Ovary (tissue), 9 donors: Measurements from ENCODE around the gene TNPO2. TPM values are rescaled to one million over a fixed set of nuclear protein-coding genes. Genes with fewer than 3 reads are reported as not detected.
A peak's percentile ranks its signal among the peaks of the same experiment; 100 is the strongest.

Experiments used
- DNase-seq, 5 donors: peaks; one replicate each; pipeline ENCODE4 v3.0.0-alpha.2; 2019 to 2020
- H3K27ac ChIP-seq, 2 donors: fragments of 200-600 bp; one replicate each; pipeline versions ENCODE4 v1.5.1 to v1.8.0; 2019 to 2022
- H3K27me3 ChIP-seq: fragments of 200-600 bp; one replicate; pipeline ENCODE4 v1.8.0; 2022
- H3K36me3 ChIP-seq: fragments of 200-600 bp; sonication (generic); one replicate; pipeline ENCODE4 v1.5.1; 2019
- H3K4me1 ChIP-seq: one replicate; pipeline ENCODE4 v1.8.1; 2013; ENCODE audit warnings: mild to moderate bottlenecking, moderate library complexity; ENCODE audit not compliant: insufficient read depth
- H3K4me3 ChIP-seq: fragments of 200-600 bp; sonication (generic); one replicate; pipeline ENCODE4 v1.5.1; 2017
- H3K9me3 ChIP-seq, 2 donors: fragments of 200-600 bp in 1 of 2; sonication (generic) in 1 of 2; one replicate each; pipeline versions ENCODE4 v1.5.1 to v1.8.1; 2013 to 2019; ENCODE audit warnings: mild to moderate bottlenecking in 1 of 2, moderate library complexity in 1 of 2
- EP300 ChIP-seq: sonication (generic); formaldehyde crosslinking; IDR thresholded peaks from one replicate; pipeline ENCODE4 v1.6.1; 2017; ENCODE audit warnings: antibody characterized with exemption
- POLR2A ChIP-seq: fragments of 450-650 bp; IDR thresholded peaks from one replicate; pipeline ENCODE4 v1.6.1; 2017; ENCODE audit warnings: antibody characterized with exemption, mild to moderate bottlenecking, moderate library complexity
- WGBS, 3 donors: extraction: QIAGEN DNeasy Blood & Tissue Kit in 1 of 3; methylation state at CpG; one replicate each; pipeline versions ENCODE4 v1.1.5 to v1.1.7; 2013 to 2017; 5-methylcytosine and 5-hydroxymethylcytosine counted together
- intact Hi-C, 4 donors: fragments of 100-400 bp; cut with DNase I; formaldehyde crosslinking; loops; one replicate each; pipeline versions ENCODE4 v1.11.0 to v1.15.1; 2022 to 2023
- polyA plus RNA-seq, 2 donors: library from polyadenylated mRNA; stranded (reverse); fragments of 200-250 nt in 1 of 2; fragments of 350-450 nt in 1 of 2; fragmentation: Illumina TruSeq in 1 of 2; extraction: RNeasy Lipid Tissue Mini Kit (QIAGEN cat#74804) in 1 of 2; gene quantifications; one replicate each; pipeline ENCODE4 v1.2.3, GENCODE V29; 2013 to 2014
- total RNA-seq, 7 donors: library from RNA; depleted of rRNA in 2 of 7; stranded (reverse); fragments of >200 nt in 2 of 7; fragmentation: NEBNext Ultra II Directional in 3 of 7; extraction: Animal tissue kit (Norgen Biotek cat#: 25700) in 3 of 7; gene quantifications; one replicate each; pipeline versions ENCODE4 v1.1.0 to v1.2.4, GENCODE V29; 2016 to 2023
- TF ChIP-seq, protein P1 (sequence below), 3 donors: fragments of 450-650 bp in 2 of 3; fragments of 200-600 bp in 1 of 3; IDR thresholded peaks; one replicate each; pipeline versions ENCODE4 v1.5.1 to v1.8.0; 2016 to 2022; ENCODE audit warnings: antibody characterized with exemption in 3 of 3, mild to moderate bottlenecking in 1 of 3
- donor health status: DM: no; HTN: no; CAD: no; lungs with moderate emphysema.
- donor health status: DM: no; HTN: no; CAD: no.
- donor health status: Bipolar disorder and iron deficiency.
- donor health status: DM: yes; HTN: yes; CAD: no.
- donor health status: DM: no; HTN: no; CAD: no.
- donor health status: DM: yes; HTN: yes; CAD: no.

TNPO2 gene
- total and polyA plus RNA-seq, 9 donors: 41.5 to 109 (median 75.7) TPM

DNA sequence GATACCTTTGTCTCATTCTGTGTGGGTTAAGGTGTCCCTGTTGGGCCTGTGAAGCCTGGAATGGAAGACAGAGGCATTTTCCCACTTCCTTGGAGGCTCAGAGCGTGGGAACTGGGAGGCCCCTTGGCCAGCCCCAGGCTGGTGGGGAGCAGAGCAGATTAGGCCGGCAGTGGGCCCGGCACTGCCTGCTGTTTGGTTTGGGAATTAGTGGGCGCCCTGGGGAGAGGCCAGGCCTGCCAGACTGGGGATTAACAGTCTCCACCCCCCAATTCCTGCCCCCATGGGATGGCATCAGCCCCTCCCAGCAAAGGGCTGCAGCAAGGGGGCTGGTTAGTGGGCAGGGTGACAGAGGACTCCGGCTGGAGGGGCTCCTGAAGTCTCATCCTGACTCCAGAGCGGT, 24.8 kb upstream of the TNPO2 start:
- no peaks in the 10 kb centered on the region for H3K27me3 ChIP-seq
- intact Hi-C loops: no loop called here
- 67 to 84% (median 80%) methylated on average over 6 of the region's 6 CpGs for WGBS, 3 donors

DNA sequence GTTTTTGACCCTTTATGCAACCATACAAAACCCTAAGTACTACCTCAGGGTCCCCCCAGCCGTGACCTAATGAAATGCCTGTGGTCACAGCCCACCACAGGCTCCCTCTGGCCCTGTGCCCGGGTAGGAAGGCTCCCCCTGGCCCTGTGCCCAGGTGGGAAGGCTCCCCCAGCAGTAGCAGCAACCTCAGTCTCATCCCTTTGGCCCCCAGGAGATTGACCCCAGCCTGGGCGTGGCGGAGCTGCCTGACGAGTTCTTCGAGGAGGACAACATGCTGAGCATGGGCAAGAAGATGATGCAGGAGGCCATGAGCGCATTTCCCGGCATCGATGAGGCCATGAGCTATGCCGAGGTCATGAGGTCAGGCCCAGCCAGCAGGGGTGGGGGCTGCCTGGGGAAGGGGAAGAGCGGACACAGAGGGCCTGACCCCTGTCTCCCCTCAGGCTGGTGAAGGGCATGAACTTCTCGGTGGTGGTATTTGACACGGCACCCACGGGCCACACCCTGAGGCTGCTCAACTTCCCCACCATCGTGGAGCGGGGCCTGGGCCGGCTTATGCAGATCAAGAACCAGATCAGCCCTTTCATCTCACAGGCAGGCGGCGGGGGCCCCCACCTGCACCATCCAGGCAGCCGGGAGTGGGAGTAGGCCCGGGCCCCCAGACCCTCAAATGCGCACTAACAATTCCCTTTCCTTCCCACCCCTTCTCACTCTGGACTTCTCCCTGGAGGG, 21.6 kb upstream of the TNPO2 start:
- H3K36me3 ChIP-seq: no peaks in the 10 kb centered on the region

More for the DNA sequence above, 24.8 kb upstream of the TNPO2 start:
- no peaks in the 10 kb centered on the region for H3K36me3 ChIP-seq
- no peak overlapping the region for H3K27ac ChIP-seq
- no peak overlapping the region for H3K4me3 ChIP-seq
- no peak for TF ChIP-seq POLR2A
- no peak for TF ChIP-seq EP300
- TF ChIP-seq, protein P1, sequence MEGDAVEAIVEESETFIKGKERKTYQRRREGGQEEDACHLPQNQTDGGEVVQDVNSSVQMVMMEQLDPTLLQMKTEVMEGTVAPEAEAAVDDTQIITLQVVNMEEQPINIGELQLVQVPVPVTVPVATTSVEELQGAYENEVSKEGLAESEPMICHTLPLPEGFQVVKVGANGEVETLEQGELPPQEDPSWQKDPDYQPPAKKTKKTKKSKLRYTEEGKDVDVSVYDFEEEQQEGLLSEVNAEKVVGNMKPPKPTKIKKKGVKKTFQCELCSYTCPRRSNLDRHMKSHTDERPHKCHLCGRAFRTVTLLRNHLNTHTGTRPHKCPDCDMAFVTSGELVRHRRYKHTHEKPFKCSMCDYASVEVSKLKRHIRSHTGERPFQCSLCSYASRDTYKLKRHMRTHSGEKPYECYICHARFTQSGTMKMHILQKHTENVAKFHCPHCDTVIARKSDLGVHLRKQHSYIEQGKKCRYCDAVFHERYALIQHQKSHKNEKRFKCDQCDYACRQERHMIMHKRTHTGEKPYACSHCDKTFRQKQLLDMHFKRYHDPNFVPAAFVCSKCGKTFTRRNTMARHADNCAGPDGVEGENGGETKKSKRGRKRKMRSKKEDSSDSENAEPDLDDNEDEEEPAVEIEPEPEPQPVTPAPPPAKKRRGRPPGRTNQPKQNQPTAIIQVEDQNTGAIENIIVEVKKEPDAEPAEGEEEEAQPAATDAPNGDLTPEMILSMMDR (IDR thresholded peaks at IDR 0.05): no peak
- DNase-seq: no peak
- H3K9me3 ChIP-seq: peaks cover 0 to 12% of the 10 kb centered on the region in 2 donors
- H3K4me1 ChIP-seq: no peaks in the 10 kb centered on the region

DNA sequence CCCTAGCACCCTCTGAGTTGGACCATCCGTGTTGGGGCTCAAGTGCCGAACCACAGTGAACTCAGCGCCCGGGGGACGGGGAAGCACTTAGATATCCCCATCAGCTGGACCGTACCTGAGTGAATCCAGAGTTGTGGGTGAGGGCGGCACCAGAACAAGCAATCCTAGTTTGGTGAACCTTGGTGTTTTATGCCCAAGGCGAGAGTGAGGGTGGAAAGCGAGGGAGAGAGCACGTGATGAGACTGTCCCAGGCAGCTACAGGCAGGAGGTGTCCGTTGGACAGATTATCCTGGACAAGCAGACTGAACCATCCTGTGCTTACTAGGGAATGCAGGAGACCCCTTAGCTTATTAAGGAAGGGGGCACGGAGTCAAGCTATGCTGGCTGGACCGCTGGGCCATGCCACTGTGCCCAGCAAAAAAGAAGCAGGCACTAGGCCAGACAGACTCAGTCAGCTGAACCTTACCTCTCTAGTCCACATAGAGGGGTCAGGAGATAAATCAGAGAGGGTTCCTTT, 14.2 kb upstream of the TNPO2 start:
- H3K27ac ChIP-seq: no peak overlapping the region
- peaks cover 13% of the 10 kb centered on the region for H3K4me1 ChIP-seq
- TF ChIP-seq, protein P1 (IDR thresholded peaks at IDR 0.05): no peak
- TF ChIP-seq POLR2A (no peak), EP300 (no peak)
- no peaks in the 10 kb centered on the region for H3K27me3 ChIP-seq
- intact Hi-C loops: loop anchor here in 1 of 4 donors (2.0 kb wide), 1 partner anchor 39 kb away; no protein-coding TSS in a partner anchor
- H3K36me3 ChIP-seq: no peaks in the 10 kb centered on the region
- H3K9me3 ChIP-seq: no peaks in the 10 kb centered on the region
- WGBS, 3 donors: 6 to 12% (median 7%) methylated on average over 13 of the region's 13 CpGs
- no peak for DNase-seq
- H3K4me3 ChIP-seq: peak overlapping the region; percentile 87

More for the DNA sequence above, 21.6 kb upstream of the TNPO2 start:
- Histone ChIP-seq H3K27ac (no peak overlapping the region), H3K4me1 (no peaks in the 10 kb centered on the region), H3K4me3 (no peak overlapping the region), H3K27me3 (no peaks in the 10 kb centered on the region), H3K9me3 (peaks cover 0 to 12% of the 10 kb centered on the region in 2 donors)
- TF ChIP-seq, protein P1 (IDR thresholded peaks at IDR 0.05): no peak
- TF ChIP-seq EP300 (no peak), POLR2A (no peak)
- 72 to 79% (median 73%) methylated on average over 22 of the region's 22 CpGs for WGBS, 3 donors
- intact Hi-C loops: no loop called here
- no peak for DNase-seq

DNA sequence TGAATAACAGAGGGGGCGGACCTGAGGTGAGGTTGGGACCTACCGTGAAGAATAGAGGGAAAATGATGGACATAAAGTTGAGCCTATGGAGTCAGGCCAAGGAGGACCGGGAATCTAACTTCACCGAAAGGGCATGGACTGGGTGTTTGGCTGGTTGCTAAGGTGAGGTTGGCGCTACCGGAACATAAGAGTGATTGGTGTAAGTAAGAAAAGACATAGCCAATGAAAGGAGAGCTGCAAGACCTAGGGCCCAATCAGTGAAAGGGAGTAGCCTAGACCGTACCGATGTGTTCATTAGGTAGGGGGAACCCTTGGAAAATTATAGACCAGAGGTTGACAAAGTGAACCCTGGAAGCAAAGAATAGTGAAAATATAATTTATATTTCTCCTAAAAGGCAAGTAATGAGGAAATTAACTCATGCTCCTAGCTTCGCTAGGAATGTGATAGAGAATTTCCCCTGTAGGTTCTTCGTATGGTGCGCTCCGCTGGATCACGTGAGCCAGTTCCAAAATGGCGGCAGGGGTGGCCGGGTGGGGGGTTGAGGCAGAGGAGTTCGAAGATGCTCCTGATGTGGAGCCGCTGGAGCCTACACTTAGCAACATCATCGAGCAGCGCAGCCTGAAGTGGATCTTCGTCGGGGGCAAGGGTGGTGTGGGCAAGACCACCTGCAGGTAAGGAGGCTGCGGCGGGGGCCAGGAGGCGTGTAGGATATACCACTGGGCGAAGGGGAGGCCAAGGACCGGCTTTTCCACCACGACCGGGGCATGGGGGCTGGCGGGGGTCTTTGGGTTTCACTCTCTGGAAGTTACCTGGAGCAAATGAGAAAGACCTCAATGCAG, 13.5 kb upstream of the TNPO2 start, which contains the start of gene GET3:
GET3 (plus strand) TSS at position 503 of the 840 bp plus-strand sequence; CDS start at position 512, 9 bp downstream.
- 0 to 1% (median 0%) methylated on average over 24 to 29 of the region's 29 CpGs for WGBS, 3 donors
- H3K4me3 ChIP-seq: peak within 1 kb of the TSS; percentile 87
- H3K4me1 ChIP-seq: peaks cover 16% of the 10 kb centered on the region
- no peaks in the 10 kb centered on the region for H3K36me3 ChIP-seq
- no peaks in the 10 kb centered on the region for H3K27me3 ChIP-seq
- peak within 1 kb of the TSS; percentile 52 to 77 for H3K27ac ChIP-seq
- intact Hi-C loops: loop anchor here in 1 of 4 donors (2.0 kb wide), 1 partner anchor 40 kb away; no protein-coding TSS in a partner anchor
- TF ChIP-seq POLR2A (peak; percentile 53), EP300 (no peak)
- TF ChIP-seq, protein P1 (IDR thresholded peaks at IDR 0.05): peak in 2 of 3 donors; percentile 42 to 58
- peak; percentile 71 to 94 (median 83) for DNase-seq
- no peaks in the 10 kb centered on the region for H3K9me3 ChIP-seq
